HG02852 (cell line): ENCODE data around the gene LDLR.
"Not testable (repeated sequence)": the region's sequence is repeated elsewhere in the genome, so short reads cannot be mapped to it uniquely, and the experiment has no call there.

Experiments
- ATAC-seq: cut with Tn5 transposase; IDR thresholded peaks from one replicate; pipeline ENCODE4 v1.9.1; 2021; ENCODE audit warnings: mild to moderate bottlenecking, moderate library complexity; ENCODE audit not compliant: unreplicated experiment

The LDLR gene

DNA sequence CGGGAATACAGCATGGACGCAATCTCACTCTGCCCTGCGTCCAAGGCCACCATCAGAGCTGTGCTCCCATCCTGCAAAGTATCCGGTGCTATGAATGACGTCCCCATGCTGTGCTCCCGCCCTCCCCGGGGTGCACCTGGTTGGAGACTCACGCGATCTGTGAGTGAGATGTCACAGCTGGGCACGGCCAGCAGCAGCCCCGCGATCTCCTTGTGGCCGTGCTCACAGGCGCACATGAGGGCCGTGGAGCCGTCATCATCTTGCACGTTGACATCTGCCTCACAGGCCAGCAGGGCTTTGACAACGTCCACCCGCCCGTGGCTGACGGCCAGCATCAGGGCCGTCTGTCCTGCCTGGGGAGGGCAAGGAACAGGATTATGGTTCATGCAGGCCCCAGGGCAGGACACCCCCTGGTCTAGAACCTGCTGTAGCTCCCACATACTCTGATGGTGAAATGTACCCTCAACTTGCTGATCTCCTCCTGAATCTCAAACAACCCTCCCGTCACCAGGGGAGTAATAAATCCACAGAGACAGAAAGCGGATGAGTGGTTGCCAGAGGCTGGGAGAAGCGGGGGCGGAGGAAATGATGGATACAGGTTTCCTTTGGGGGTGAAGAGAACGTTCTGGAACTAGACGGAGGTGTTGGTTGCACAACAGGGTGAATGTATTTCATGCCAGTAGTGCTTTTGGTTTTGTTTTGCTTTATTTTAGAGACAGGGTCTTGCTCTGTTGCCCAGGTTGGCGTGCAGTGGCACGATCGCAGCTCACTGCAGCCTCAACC is 80.8 kb downstream of the LDLR start:
- ATAC-seq = no peak

DNA sequence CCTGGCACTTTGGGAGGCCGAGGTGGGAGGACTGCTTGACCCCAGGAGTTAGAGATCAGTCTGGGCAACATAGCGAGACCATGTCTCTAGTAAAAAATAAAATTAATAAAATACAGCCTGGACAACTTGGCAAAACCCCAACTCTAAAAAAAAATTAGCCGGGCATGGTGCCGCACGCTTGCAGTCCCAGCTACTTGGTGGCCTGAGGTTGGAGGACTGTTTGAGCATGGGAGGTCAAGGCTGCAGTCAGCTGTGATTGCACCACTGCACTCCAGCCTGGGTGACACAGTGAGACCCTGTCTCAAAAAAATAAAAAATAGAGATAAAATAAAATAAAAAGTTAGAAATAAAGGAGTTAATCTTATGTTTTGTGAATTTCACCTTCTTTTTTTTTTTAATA is 81.9 kb downstream of the LDLR start:
- ATAC-seq = no peak

DNA sequence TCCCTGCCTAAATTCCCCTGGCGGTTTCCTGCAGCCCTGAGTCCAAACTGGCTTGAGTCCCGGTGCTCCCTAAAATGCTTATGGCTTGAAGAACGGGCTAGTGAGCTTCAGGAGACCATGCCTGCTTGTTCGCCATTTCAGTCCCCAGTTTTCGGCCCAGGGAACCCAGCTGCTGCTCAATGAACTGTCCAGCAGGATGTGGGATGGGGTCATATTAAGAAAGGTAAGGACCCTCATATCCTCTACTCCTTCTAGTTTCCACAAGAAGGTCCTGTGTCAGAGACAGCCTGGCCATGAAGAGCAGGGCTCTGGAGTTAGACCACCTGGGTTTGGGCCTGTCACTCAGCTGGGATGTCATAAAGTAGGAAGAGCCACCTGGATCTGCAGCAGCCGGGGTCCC is 83.3 kb downstream of the LDLR start:
- no peak for ATAC-seq

DNA sequence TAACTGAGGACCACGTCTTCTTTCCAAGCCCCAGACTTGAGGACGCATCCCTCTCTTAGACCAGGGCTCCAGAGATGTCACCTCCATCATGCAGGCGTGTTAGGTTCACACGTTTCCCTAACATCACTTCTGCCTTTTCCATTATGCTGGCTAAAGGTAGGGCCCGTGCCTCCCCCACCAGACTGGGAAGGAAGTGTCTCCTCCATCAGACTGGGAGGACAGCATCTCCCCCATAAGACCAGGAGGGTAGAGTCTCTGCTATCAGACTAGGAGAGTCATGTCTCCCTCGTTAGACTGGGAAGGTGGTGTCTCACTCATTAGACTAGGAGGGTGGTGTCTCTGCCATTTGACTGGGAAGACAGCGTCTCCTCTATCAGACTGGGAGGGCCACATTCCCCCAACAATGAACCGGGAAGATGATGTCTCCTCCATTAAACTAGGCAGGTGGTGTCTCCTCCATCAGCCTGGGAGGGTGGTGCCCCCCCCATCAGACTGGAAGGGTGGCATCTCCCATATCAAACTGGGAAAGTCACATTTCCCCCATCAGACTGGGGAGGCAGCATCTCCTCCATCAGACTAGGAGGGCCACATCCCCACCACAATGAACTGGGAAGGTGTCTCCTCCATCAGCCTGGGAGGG is 84.4 kb downstream of the LDLR start:
- no peak for ATAC-seq

DNA sequence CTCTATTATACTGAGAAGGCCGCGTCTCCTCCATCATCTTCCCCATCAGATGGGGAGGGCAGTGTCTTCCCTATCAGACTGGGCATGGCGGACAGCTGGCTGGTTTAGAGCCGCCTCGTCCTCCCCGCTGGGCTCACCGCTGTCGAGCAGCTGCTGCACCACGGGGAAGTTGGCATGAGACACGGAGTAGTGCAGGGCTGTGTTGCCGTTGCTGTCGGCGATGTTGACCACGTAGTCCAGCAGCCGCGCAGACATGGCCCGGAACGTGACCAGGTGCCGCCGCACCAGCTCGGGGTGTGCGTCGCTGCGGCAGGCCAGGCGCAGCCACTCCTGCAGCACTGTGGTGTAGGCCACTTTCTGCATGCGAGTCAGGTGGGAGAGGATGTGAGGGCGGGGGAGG is 85.1 kb downstream of the LDLR start:
- no peak for ATAC-seq

DNA sequence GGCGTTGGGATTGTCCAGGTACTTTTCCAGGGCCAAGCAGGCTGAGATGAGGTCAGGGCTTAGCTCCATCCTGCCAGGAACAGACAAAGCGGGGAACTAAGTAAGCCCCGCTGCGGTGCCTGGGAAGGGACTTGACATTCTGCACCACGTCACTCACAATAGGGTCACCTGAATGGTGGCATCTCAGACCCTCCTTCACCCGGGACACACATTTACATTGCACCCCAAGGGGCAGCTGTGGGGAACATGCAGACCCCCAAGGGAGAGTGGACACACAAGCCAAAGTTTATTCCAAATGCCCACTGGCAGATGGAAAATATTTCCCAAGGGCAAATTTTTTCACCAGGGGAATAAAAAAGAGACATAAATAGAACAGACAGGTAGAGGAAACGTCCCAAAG is 86.7 kb downstream of the LDLR start:
- no peak for ATAC-seq

DNA sequence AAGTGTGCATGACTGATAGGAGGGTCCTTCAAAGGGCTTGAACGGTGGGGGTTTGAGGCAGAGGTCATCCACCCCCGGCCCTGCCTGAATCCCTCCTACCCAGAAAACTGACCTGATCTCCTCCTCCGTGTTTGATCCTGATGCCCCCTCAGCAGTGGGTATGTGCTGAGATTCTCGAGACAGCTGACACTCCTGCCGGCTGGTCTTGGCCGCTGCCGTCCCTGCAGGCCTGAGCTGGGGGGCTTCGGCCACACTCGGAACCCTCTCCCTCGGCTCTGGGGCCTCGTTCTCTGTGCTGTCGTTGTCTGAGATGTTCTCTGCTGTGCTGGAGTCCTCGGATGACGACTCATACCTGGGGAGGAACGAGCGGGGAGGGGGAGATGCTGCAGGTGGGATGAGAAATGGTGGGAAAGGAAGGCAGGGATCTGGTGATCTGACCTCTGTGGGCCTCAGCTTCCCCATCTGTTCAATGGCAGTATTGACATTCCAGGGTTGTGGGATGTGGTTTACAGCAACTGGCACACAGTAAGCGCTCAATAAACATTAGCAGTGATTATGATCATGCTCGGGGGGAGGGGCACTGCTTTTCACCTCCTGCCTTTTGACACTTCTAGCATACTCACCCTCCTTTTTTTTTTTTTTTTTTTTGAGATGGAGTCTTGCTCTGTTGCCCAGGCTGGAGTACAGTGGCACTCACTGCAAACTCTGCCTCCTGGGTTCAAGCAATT is 87.4 kb downstream of the LDLR start:
- no peak for ATAC-seq

DNA sequence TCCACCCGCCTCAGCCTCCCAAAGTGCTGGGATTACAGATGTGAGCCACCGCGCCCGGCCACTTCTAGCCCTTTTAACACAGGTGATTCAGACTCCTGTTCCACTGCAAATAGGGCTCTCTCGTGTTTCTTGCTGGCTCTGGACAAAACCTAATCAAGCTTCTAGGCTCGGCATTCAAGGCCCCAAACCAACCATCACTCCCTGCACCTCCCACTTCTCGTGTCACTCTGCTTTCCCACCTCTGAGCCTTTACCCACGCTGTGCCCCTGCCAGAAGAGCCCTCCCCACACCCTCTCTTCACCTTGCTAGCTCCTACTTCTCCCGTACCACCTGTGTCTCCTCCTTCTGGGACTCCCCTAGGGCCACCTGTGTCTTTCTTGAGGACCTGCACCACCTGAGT is 88.3 kb downstream of the LDLR start:
- ATAC-seq = no peak

DNA sequence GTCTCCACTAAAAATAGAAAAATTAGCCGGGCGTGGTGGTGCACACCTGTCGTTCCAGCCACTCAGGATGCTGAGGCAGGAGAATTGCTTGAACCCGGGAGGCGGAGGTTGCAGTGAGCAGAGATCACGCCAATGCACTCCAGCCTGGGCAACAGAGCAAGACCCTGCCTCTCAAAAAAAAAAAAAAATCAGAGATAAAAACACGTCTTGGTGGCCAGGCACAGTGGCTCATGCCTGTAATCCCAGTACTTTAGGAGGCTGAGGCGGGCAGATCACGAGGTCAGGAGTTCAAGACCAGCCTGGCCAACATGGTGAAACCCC is 89.8 kb downstream of the LDLR start:
- ATAC-seq = not testable (repeated sequence)

DNA sequence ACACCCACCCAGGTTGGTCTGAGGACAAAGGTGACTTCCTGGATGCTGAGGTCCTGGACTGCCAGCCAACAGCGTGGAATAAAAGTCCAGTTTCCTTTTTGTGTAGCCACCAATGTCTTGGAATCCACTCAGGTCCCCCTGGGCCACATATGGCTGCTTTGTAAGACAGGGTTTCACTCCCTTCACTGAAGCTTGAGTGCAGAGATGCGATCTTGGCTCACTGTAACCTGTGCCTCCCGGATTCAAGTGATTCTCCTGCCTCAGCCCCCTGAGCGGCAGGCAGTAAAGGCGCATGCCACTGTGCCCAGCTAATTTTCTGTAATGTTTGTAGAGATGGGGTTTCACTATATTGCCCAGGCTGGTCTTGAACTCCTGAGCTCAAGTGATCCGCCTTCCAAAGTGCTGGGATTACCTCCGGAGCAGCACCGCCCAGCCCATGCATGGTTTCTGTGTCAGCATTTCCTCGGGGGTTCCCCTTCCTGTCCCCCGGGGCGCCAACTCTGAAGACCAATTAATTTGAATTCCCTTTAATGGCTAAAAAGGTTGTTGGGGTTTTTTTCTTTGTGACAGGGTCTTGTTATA is 90.5 kb downstream of the LDLR start:
- no peak for ATAC-seq

DNA sequence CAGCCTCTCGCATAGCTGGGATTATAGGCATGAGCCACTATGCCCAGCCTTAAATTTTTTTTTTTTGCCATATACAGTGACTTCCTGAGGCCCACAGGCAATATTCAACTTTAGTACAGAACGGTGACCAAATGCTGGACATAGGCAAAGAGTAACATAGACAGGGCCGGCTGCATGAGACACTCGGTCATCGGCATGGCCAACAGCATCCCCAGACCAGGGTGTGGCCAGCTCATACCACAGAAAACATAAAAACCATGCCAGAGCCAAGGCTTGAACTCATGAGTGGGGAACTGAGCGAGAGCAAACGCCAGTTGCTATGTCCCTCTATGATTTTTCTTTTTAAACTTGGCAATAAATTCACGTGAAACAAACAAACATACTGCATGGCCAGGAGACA is 91.1 kb downstream of the LDLR start:
- no peak for ATAC-seq

DNA sequence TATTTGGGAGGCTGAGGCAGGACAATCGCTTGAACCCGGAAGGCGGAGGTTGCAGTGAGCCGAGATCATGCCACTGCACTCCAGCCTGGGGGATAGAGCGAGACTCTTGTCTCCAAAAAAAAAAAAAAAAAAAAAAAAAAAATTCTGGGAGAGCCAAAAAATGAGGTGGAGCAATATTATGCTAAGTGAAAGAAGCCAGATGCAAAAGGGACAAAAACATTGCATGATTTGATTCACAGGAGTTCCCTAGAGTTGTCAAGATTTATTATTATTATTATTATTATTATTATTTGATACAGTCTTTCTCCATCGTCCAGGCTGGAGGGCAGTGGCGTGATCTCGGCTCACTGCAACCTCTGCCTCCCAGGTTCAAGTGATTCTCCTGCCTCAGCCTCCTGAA is 91.7 kb downstream of the LDLR start:
- not testable (repeated sequence) for ATAC-seq

DNA sequence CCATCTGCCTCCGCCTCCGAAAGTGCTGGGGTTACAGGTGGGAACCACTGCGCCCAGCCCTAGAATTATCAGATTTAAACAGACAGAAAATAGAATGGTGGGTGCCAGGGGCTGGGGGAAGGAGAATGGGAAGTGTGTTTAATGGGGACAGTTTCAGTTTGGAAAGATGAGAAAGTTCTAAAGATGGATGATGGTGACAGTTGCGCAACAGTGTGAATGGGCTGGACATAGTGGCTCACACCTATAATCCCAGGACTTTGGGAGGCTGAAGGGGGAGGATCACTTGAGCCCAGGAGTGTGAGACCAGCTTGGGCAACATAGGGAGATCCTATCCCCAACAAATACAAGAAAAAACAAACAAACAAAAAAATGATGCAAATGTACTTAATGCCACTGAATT is 92.2 kb downstream of the LDLR start:
- no peak for ATAC-seq
